Testis (tissue), 2 donors: ENCODE data around the gene C6orf52.

Experiments used
- CTCF ChIP-seq, 3 experiments: fragments of 450-650 bp in 2 of 3; fragments of 200-600 bp in 1 of 3; sonication (generic) in 1 of 3; IDR thresholded peaks; one replicate each; pipeline ENCODE4 v1.5.1; 2016 to 2019; ENCODE audit warnings: antibody characterized with exemption in 3 of 3, mild to moderate bottlenecking in 2 of 3, moderate library complexity in 1 of 3
- POLR2A ChIP-seq: fragments of 450-650 bp; IDR thresholded peaks from one replicate; pipeline ENCODE4 v1.6.1; 2017; ENCODE audit warnings: antibody characterized with exemption, mild to moderate bottlenecking, moderate library complexity

GRCh38 chr6:10658910-10659698 is 35.3 kb downstream of the C6orf52 start:
- no peak for TF ChIP-seq CTCF (IDR thresholded peaks at IDR 0.05)
- TF ChIP-seq POLR2A, result no peak
